Measurements from ENCODE around the gene CSTA.
A peak's percentile ranks its signal among the peaks of the same experiment; 100 is the strongest.

Gene CSTA

DNA sequence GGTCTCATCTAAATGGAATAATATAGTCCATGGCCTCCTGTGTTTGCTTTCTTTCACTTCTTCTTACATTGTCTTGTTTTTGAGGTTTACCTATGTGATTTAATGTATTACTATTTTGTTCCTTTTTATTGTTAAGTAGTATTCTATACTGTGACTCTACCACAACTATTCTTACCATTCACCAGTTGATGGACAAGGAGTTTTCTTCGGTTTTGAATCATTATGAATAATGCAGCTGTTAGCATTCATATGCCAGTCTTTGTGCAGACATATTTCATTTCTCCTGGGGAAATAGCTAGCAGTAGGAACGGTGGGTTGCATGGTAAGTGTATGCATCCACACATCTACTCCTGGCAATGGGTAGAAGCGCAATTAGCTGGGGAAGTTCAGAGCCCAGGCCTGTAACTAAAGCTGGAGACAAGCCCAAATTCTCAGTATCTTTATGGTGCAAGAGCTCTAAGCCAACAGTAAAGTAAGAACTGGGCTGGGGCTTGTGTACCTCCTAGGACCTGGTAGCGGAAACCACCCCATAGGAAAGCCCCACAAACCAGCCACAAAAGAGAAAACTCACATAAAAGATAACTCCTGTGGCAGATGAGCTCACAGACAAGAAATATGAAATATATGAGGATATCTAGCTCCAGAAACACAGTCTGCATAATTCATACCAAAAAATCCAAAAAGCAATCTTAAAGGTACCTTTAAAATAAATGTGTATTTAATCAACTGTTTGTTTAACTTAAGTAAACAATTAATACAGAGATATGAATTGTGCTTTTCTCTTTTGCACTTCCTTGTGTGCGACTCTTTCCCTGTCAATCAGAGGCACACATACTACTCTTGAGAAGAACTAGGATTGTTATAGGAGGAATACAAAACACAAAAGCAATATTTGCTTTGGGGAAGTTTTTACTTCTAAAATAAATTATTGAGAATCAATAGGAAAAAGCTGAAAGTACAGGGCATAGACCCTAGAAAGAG lies 2.7 kb upstream of the CSTA start:
- Histone ChIP-seq H3K4me1 (ENCODE audit: insufficient read depth, low read length, poor library complexity, severe bottlenecking) (peaks cover 19% of the 10 kb centered on the region), H3K27me3 (ENCODE audit: insufficient read depth, low read length, poor library complexity, severe bottlenecking) (peaks cover 3% of the 10 kb centered on the region), H3F3A (ENCODE audit: low read depth) (no peaks in the 10 kb centered on the region), H4K20me1 (ENCODE audit: insufficient read depth, low read length, poor library complexity, severe bottlenecking) (no peaks in the 10 kb centered on the region), H3K4me3 (ENCODE audit: low read length, poor library complexity, severe bottlenecking) (no peak overlapping the region), H3K9me3 (ENCODE audit: insufficient read depth, low read depth, low read length) (no peaks in the 10 kb centered on the region; the same call in 1 of the 2 replicates), H3K9me2 (replicated peaks; ENCODE audit: low read depth, low read length) (no peaks in the 10 kb centered on the region), H3K36me3 (ENCODE audit: insufficient read depth, low read length) (no peaks in the 10 kb centered on the region), H2AFZ (ENCODE audit: low read length) (no peak overlapping the region), H3K4me2 (ENCODE audit: low read depth, low read length, poor library complexity, severe bottlenecking) (peak overlapping the region; percentile 13), H3K79me2 (ENCODE audit: insufficient read depth, low read length) (no peaks in the 10 kb centered on the region), H3K9ac (ENCODE audit: low read depth, low read length, poor library complexity, severe bottlenecking) (no peak overlapping the region)
- no peak for TF ChIP-seq EZH2phosphoT487 (IDR thresholded peaks at IDR 0.05; ENCODE audit: borderline replicate concordance)
- TF ChIP-seq, protein P1, sequence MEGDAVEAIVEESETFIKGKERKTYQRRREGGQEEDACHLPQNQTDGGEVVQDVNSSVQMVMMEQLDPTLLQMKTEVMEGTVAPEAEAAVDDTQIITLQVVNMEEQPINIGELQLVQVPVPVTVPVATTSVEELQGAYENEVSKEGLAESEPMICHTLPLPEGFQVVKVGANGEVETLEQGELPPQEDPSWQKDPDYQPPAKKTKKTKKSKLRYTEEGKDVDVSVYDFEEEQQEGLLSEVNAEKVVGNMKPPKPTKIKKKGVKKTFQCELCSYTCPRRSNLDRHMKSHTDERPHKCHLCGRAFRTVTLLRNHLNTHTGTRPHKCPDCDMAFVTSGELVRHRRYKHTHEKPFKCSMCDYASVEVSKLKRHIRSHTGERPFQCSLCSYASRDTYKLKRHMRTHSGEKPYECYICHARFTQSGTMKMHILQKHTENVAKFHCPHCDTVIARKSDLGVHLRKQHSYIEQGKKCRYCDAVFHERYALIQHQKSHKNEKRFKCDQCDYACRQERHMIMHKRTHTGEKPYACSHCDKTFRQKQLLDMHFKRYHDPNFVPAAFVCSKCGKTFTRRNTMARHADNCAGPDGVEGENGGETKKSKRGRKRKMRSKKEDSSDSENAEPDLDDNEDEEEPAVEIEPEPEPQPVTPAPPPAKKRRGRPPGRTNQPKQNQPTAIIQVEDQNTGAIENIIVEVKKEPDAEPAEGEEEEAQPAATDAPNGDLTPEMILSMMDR (conservative IDR thresholded peaks at IDR 0.05; ENCODE audit: low read length): no peak

- Histone ChIP-seq H3K9ac (ENCODE audit: low read depth, low read length, poor library complexity, severe bottlenecking) (no peak overlapping the region), H3K27me3 (ENCODE audit: insufficient read depth, low read length, poor library complexity, severe bottlenecking) (no peaks in the 10 kb centered on the region), H3F3A (ENCODE audit: low read depth) (no peaks in the 10 kb centered on the region), H2AFZ (ENCODE audit: low read length) (no peak overlapping the region), H3K4me1 (ENCODE audit: insufficient read depth, low read length, poor library complexity, severe bottlenecking) (peaks cover 19% of the 10 kb centered on the region), H3K9me3 (ENCODE audit: insufficient read depth, low read depth, low read length) (no peaks in the 10 kb centered on the region), H3K79me2 (ENCODE audit: insufficient read depth, low read length) (no peaks in the 10 kb centered on the region), H3K9me2 (replicated peaks; ENCODE audit: low read depth, low read length) (no peaks in the 10 kb centered on the region), H3K36me3 (ENCODE audit: insufficient read depth, low read length) (no peaks in the 10 kb centered on the region), H3K4me3 (ENCODE audit: low read length, poor library complexity, severe bottlenecking) (no peak overlapping the region), H3K4me2 (ENCODE audit: low read depth, low read length, poor library complexity, severe bottlenecking) (no peak overlapping the region), H4K20me1 (ENCODE audit: insufficient read depth, low read length, poor library complexity, severe bottlenecking) (no peaks in the 10 kb centered on the region)
- TF ChIP-seq, protein P1 (conservative IDR thresholded peaks at IDR 0.05; ENCODE audit: low read length): no peak
- TF ChIP-seq EZH2phosphoT487 (IDR thresholded peaks at IDR 0.05; ENCODE audit: borderline replicate concordance): no peak
Observed at GRCh38 chr3:122325769-122326168, 721 bp downstream of the CSTA start.

DNA sequence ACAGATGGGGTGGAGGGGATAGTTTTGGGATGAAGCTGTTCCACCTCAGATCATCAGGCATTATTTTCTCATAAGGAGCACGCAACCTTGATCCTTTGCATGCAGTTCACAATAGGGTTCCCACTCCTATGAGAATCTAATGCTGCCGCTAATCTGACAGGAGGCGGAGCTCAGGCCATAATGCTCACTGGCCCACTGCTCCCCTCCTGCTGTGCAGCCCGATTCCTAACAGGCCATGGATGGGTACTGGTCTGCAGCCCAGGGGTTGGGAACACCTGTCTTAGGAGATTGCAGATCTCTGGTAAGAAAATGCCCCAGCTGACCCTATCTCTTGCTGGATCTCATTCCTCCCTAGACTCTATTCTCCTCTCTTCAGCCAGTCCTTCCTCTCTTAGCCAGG lies 6.8 kb downstream of the CSTA start:
- Histone ChIP-seq H4K20me1 (ENCODE audit: insufficient read depth, low read length, poor library complexity, severe bottlenecking) (no peaks in the 10 kb centered on the region), H3K4me2 (ENCODE audit: low read depth, low read length, poor library complexity, severe bottlenecking) (no peak overlapping the region), H3K79me2 (ENCODE audit: insufficient read depth, low read length) (no peaks in the 10 kb centered on the region), H3K9ac (ENCODE audit: low read depth, low read length, poor library complexity, severe bottlenecking) (no peak overlapping the region), H3K9me3 (ENCODE audit: insufficient read depth, low read depth, low read length) (no peaks in the 10 kb centered on the region), H3F3A (ENCODE audit: low read depth) (no peaks in the 10 kb centered on the region), H3K36me3 (ENCODE audit: insufficient read depth, low read length) (no peaks in the 10 kb centered on the region), H3K27me3 (ENCODE audit: insufficient read depth, low read length, poor library complexity, severe bottlenecking) (no peaks in the 10 kb centered on the region), H3K4me3 (ENCODE audit: low read length, poor library complexity, severe bottlenecking) (no peak overlapping the region), H3K4me1 (ENCODE audit: insufficient read depth, low read length, poor library complexity, severe bottlenecking) (no peaks in the 10 kb centered on the region), H3K9me2 (replicated peaks; ENCODE audit: low read depth, low read length) (no peaks in the 10 kb centered on the region), H2AFZ (ENCODE audit: low read length) (no peak overlapping the region)
- TF ChIP-seq EZH2phosphoT487 (IDR thresholded peaks at IDR 0.05; ENCODE audit: borderline replicate concordance): no peak
- TF ChIP-seq, protein P1 (conservative IDR thresholded peaks at IDR 0.05; ENCODE audit: low read length): no peak
